ENCODE measurements around the gene SEC31A.

The SEC31A gene

DNA sequence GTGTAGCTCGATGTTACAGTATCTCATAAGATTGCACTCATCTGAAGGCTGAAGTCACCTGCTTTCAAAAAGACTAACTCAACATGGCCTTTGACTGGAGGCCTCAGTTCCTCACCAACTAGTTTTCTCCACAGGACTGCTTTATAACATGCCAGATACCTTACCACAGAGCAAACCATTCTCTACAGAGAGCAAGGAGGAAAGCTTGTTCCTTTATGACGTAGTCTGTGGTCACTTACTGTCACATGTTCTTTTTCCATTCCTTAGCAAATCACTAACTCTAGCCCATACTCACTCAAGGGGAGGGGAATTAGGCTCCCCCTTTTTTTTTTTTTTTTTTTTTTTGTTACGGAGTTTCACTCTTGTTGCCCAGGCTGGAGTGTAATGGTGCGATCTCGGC, 12.8 kb upstream of the SEC31A start:
- Histone ChIP-seq H2BK5ac (ENCODE audit: low read depth, low read length, poor library complexity, severe bottlenecking) (no peak overlapping the region), H3K23ac (ENCODE audit: low read length in 2 of 2) (no peak overlapping the region), H3K9ac (ENCODE audit: low read length) (no peak overlapping the region), H4K91ac (ENCODE audit: low read length) (no peak overlapping the region), H3K4me1 (ENCODE audit: control insufficient read depth, insufficient read depth, low read depth, low read length) (no peaks in the 10 kb centered on the region), H3K27ac (ENCODE audit: low read length, poor library complexity, severe bottlenecking) (no peak overlapping the region), H3K4me2 (ENCODE audit: low read length, poor library complexity, severe bottlenecking) (no peak overlapping the region), H2BK15ac (ENCODE audit: low read depth, poor library complexity, severe bottlenecking) (no peak overlapping the region), H2BK12ac (ENCODE audit: low read length in 2 of 2) (no peak overlapping the region), H3K79me1 (replicated peaks; ENCODE audit: low read length, poor library complexity, severe bottlenecking) (peaks cover 4% of the 10 kb centered on the region), H3K9me3 (ENCODE audit: control insufficient read depth, low read length) (no peaks in the 10 kb centered on the region), H3K36me3 (ENCODE audit: control insufficient read depth in 1 of 2, insufficient read depth in 2 of 2, low read depth in 1 of 2, low read length in 2 of 2) (peaks cover 3 to 9% of the 10 kb centered on the region in 2 experiments), H3K4me3 (ENCODE audit: insufficient read depth in 1 of 2, low read depth in 1 of 2, low read length in 2 of 2) (no peak overlapping the region), H3K18ac (ENCODE audit: low read depth in 1 of 2, low read length in 2 of 2) (no peak overlapping the region), H3K14ac (ENCODE audit: low read length in 2 of 2) (no peak overlapping the region), H3K27me3 (ENCODE audit: control insufficient read depth in 1 of 2, insufficient read depth in 1 of 2, low read length in 2 of 2) (no peaks in the 10 kb centered on the region), H4K8ac (ENCODE audit: low read length) (no peak overlapping the region), H2BK120ac (ENCODE audit: low read depth, low read length) (no peak overlapping the region), H3K4ac (ENCODE audit: low read depth in 1 of 2, low read length in 2 of 2) (no peak overlapping the region), H2AK5ac (ENCODE audit: low read length, severe bottlenecking) (no peak overlapping the region), H2AFZ (ENCODE audit: low read depth, low read length) (no peak overlapping the region)
- no peak for DNase-seq
- 98% methylated on average over 4 of the region's 5 CpGs for WGBS

DNA sequence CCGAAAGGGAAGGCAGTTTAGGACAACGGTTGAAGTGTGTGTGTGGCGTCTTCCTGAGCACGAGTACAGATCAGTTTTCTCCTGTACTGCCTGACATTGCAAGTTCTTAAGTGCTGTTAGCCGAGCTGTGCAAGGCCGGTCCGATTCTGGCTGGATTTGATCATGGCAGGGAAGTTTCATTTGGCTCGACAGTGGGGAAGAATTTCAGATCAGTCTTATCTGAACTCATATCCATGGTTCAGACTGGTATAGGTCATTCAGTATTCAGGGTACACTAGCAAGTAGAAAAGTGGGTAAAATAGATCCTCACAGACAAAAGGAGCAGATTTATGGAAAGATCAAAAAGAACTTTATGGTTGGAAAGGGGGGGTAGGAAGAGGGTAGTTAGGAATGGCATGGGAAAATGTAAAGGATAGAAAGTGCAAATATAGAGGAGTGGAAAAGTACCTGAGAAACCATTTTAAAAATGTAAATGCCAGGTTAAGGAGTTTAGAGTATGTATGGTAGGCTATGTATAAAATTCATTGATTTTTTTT, 10.3 kb upstream of the SEC31A start:
- Histone ChIP-seq H4K91ac (ENCODE audit: low read length) (no peak overlapping the region), H3K14ac (ENCODE audit: low read length in 2 of 2) (no peak overlapping the region), H3K79me1 (replicated peaks; ENCODE audit: low read length, poor library complexity, severe bottlenecking) (peaks cover 4% of the 10 kb centered on the region), H3K23ac (ENCODE audit: low read length in 2 of 2) (no peak overlapping the region), H3K4ac (ENCODE audit: low read depth in 1 of 2, low read length in 2 of 2) (peak overlapping the region in 1 of 2 experiments; percentile 9), H3K9ac (ENCODE audit: low read length) (peak overlapping the region; percentile 93), H3K18ac (ENCODE audit: low read depth in 1 of 2, low read length in 2 of 2) (peak overlapping the region in 1 of 2 experiments; percentile 79), H3K4me1 (ENCODE audit: control insufficient read depth, insufficient read depth, low read depth, low read length) (no peaks in the 10 kb centered on the region), H2AFZ (ENCODE audit: low read depth, low read length) (peak overlapping the region; percentile 48), H2BK12ac (ENCODE audit: low read length in 2 of 2) (no peak overlapping the region), H2BK15ac (ENCODE audit: low read depth, poor library complexity, severe bottlenecking) (no peak overlapping the region), H4K8ac (ENCODE audit: low read length) (peak overlapping the region; percentile 20), H3K4me3 (ENCODE audit: insufficient read depth in 1 of 2, low read depth in 1 of 2, low read length in 2 of 2) (peak overlapping the region; percentile 76 to 96), H2AK5ac (ENCODE audit: low read length, severe bottlenecking) (no peak overlapping the region), H2BK120ac (ENCODE audit: low read depth, low read length) (no peak overlapping the region), H2BK5ac (ENCODE audit: low read depth, low read length, poor library complexity, severe bottlenecking) (no peak overlapping the region), H3K4me2 (ENCODE audit: low read length, poor library complexity, severe bottlenecking) (peak overlapping the region; percentile 55), H3K27ac (ENCODE audit: low read length, poor library complexity, severe bottlenecking) (peak overlapping the region; percentile 69), H3K36me3 (ENCODE audit: control insufficient read depth in 1 of 2, insufficient read depth in 2 of 2, low read depth in 1 of 2, low read length in 2 of 2) (peaks cover 0 to 14% of the 10 kb centered on the region in 2 experiments), H3K27me3 (ENCODE audit: control insufficient read depth in 1 of 2, insufficient read depth in 1 of 2, low read length in 2 of 2) (no peaks in the 10 kb centered on the region), H3K9me3 (ENCODE audit: control insufficient read depth, low read length) (no peaks in the 10 kb centered on the region)
- 0% methylated on average over 8 of the region's 8 CpGs for WGBS
- DNase-seq = no peak

DNA sequence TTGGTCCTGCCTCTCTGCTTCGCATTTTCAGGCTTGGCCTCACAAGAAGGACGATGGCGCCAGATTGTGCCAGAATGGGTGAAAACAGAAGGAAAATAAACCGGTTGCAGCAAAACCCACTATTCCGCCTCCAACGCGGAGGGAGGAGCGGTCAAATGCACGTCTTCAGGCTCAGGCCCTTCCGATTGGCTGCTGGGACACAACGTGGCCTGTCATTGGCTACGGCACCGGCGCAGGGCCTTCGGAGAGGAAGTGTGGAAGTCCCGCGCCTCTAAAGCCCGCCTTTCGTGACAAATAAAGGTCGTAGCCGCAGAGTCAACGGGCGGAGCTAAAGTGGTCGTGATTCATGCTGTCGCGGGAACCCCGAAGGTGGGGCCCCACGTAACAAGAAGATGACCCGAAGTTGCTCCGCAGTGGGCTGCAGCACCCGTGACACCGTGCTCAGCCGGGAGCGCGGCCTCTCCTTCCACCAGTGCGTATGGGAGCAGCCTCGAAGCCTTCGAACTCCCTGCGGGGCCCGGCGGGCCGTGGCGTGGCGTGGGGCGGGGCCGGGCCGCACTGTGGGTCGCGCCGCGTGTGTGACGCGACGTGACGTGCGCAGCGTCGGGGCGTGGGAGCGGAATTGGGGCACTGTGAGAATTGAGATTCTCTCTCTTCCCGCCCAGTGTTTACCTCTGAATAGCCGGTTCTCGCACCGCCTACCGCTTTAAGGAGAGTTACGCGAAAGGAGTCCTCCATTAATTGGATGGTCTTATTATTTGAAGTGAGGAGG, 9.6 kb upstream of the SEC31A start, which contains the start of gene THAP9:
Gene THAP9, plus strand, starts transcription at position 325 of the 772 bp plus-strand sequence. Its CDS starts 68 bp downstream, at position 393.
- Histone ChIP-seq H3K79me1 (replicated peaks; ENCODE audit: low read length, poor library complexity, severe bottlenecking) (peaks cover 4% of the 10 kb centered on the region), H2AK5ac (ENCODE audit: low read length, severe bottlenecking) (no peak within 1 kb of the TSS), H2BK120ac (ENCODE audit: low read depth, low read length) (peak within 1 kb of the TSS; percentile 2), H4K8ac (ENCODE audit: low read length) (peak within 1 kb of the TSS; percentile 90), H3K4me3 (ENCODE audit: insufficient read depth in 1 of 2, low read depth in 1 of 2, low read length in 2 of 2) (peak within 1 kb of the TSS; percentile 76 to 96), H3K4me2 (ENCODE audit: low read length, poor library complexity, severe bottlenecking) (peak within 1 kb of the TSS; percentile 82), H2BK15ac (ENCODE audit: low read depth, poor library complexity, severe bottlenecking) (peak within 1 kb of the TSS; percentile 91), H3K36me3 (ENCODE audit: control insufficient read depth in 1 of 2, insufficient read depth in 2 of 2, low read depth in 1 of 2, low read length in 2 of 2) (peaks cover 0 to 17% of the 10 kb centered on the region in 2 experiments), H2BK12ac (ENCODE audit: low read length in 2 of 2) (peak within 1 kb of the TSS in 1 of 2 experiments; percentile 94), H2BK5ac (ENCODE audit: low read depth, low read length, poor library complexity, severe bottlenecking) (peak within 1 kb of the TSS; percentile 92), H3K9ac (ENCODE audit: low read length) (peak within 1 kb of the TSS; percentile 93), H3K27ac (ENCODE audit: low read length, poor library complexity, severe bottlenecking) (peak within 1 kb of the TSS; percentile 94), H3K4me1 (ENCODE audit: control insufficient read depth, insufficient read depth, low read depth, low read length) (no peaks in the 10 kb centered on the region), H3K4ac (ENCODE audit: low read depth in 1 of 2, low read length in 2 of 2) (peak within 1 kb of the TSS; percentile 35 to 74), H2AFZ (ENCODE audit: low read depth, low read length) (peak within 1 kb of the TSS; percentile 76), H4K91ac (ENCODE audit: low read length) (peak within 1 kb of the TSS; percentile 79), H3K9me3 (ENCODE audit: control insufficient read depth, low read length) (no peaks in the 10 kb centered on the region), H3K14ac (ENCODE audit: low read length in 2 of 2) (peak within 1 kb of the TSS in 1 of 2 experiments; percentile 97), H3K23ac (ENCODE audit: low read length in 2 of 2) (peak within 1 kb of the TSS in 1 of 2 experiments; percentile 87), H3K18ac (ENCODE audit: low read depth in 1 of 2, low read length in 2 of 2) (peak within 1 kb of the TSS; percentile 95 to 99), H3K27me3 (ENCODE audit: control insufficient read depth in 1 of 2, insufficient read depth in 1 of 2, low read length in 2 of 2) (no peaks in the 10 kb centered on the region)
- peak; percentile 100 for DNase-seq
- WGBS = under 1% methylated on average over 54 of the region's 67 CpGs

DNA sequence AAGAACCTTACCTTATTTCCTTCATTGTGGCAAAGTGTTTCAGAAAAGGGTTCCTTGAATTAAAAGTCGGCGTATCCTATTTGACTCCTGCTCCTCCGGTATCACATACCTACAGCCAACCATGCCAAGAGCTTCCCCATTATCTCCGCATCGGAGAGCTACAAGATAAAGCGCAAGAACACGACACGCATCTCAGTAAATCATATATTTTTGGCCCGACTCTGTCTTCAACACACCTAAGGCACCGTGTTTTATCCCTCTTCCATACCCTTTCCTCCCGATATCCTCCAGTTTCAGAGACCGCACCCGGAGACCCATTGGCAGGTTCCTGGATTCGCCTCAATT, 9.1 kb upstream of the SEC31A start:
- peaks cover 3 to 21% of the 10 kb centered on the region in 2 experiments for H3K36me3 ChIP-seq (ENCODE audit: control insufficient read depth in 1 of 2, insufficient read depth in 2 of 2, low read depth in 1 of 2, low read length in 2 of 2)
- H3K4ac ChIP-seq (ENCODE audit: low read depth in 1 of 2, low read length in 2 of 2) = peak overlapping the region; percentile 33 to 35
- no peak overlapping the region for H3K23ac ChIP-seq (ENCODE audit: low read length in 2 of 2)
- peak overlapping the region; percentile 76 for H2AFZ ChIP-seq (ENCODE audit: low read depth, low read length)
- no peak for DNase-seq
- H3K79me1 ChIP-seq (replicated peaks; ENCODE audit: low read length, poor library complexity, severe bottlenecking) = peaks cover 6% of the 10 kb centered on the region
- no peaks in the 10 kb centered on the region for H3K27me3 ChIP-seq (ENCODE audit: control insufficient read depth in 1 of 2, insufficient read depth in 1 of 2, low read length in 2 of 2)
- H3K4me3 ChIP-seq (ENCODE audit: insufficient read depth in 1 of 2, low read depth in 1 of 2, low read length in 2 of 2) = peak overlapping the region; percentile 65 to 96
- H2BK15ac ChIP-seq (ENCODE audit: low read depth, poor library complexity, severe bottlenecking) = no peak overlapping the region
- peak overlapping the region; percentile 36 for H2BK5ac ChIP-seq (ENCODE audit: low read depth, low read length, poor library complexity, severe bottlenecking)
- no peak overlapping the region for H4K8ac ChIP-seq (ENCODE audit: low read length)
- no peaks in the 10 kb centered on the region for H3K4me1 ChIP-seq (ENCODE audit: control insufficient read depth, insufficient read depth, low read depth, low read length)
- no peak overlapping the region for H2AK5ac ChIP-seq (ENCODE audit: low read length, severe bottlenecking)
- H3K9me3 ChIP-seq (ENCODE audit: control insufficient read depth, low read length) = no peaks in the 10 kb centered on the region
- H2BK120ac ChIP-seq (ENCODE audit: low read depth, low read length) = no peak overlapping the region
- peak overlapping the region; percentile 82 for H3K4me2 ChIP-seq (ENCODE audit: low read length, poor library complexity, severe bottlenecking)
- no peak overlapping the region for H4K91ac ChIP-seq (ENCODE audit: low read length)
- H3K14ac ChIP-seq (ENCODE audit: low read length in 2 of 2) = no peak overlapping the region
- H3K18ac ChIP-seq (ENCODE audit: low read depth in 1 of 2, low read length in 2 of 2) = peak overlapping the region; percentile 45 to 74
- H3K27ac ChIP-seq (ENCODE audit: low read length, poor library complexity, severe bottlenecking) = peak overlapping the region; percentile 90
- peak overlapping the region; percentile 93 for H3K9ac ChIP-seq (ENCODE audit: low read length)
- 0% methylated on average over 14 of the region's 14 CpGs for WGBS
- H2BK12ac ChIP-seq (ENCODE audit: low read length in 2 of 2) = no peak overlapping the region

Measured in mesenchymal stem cell (in vitro differentiated cells and primary cell).